Fibroblast of peridontal ligament (primary cell): ENCODE measurements around the gene OOEP.
"Not testable (repeated sequence)": the region's sequence is repeated elsewhere in the genome, so short reads cannot be mapped to it uniquely, and the experiment has no call there.

ENCODE experiments used
- DNase-seq: peaks from one replicate; pipeline ENCODE4 v3.0.0-alpha.2; 2010; ENCODE audit errors: extremely low read depth

OOEP gene

DNA sequence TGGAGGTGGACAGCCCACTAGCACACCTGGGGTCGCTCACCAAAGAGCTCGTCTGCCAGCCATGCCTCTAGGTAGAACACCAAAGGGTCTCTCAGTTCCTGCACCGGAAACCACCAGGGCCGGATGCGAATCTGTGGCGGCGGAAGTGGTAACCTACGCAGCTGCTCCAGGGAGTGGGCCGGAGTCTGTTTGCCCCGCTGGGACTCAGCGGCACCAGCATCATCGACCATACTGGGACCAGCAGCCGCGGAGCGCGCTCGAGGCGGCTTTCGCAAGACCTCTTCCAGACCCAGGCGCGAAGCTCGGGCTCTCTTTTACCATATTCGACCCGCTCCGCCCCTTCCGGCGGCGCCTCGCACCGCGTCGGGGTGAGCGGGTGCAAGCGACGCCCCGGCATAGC is at the start of gene OOEP:
TSS of gene OOEP (minus strand) at position 335 of the 400 bp plus-strand sequence. CDS start at position 230, 105 bp downstream.
- no peak for DNase-seq

DNA sequence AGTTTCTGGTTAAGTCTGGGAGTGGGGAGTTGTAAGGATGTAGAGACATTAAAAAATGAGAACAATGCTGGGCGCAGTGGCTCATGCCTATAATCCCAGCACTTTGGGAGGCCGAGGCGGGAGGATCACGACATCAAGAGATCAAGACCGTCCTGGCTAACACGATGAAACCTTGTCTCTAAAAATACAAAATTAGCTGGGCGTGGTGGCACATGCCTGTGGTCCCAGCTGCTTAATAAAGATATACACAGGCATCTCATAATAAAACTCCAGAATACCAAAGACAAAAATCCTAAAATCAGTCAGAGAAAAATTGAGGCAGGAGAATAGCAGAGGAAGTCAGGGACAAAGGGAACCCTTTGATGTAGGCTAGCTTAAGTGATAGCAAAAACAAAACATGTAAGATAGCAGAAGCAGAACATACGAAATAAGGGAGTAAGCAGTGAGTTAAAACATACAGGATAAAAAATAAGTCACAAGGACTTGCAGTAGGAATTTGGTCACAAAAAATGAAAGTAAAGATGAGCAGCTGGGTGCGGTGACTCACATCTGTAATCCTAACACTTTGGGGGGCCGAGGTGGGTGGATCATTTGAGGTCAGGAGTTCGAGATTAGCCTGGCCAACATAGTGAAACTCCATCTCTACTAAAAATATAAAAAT is 48.5 kb upstream of the OOEP start:
- peak; percentile 25 for DNase-seq

GRCh38 chr6:73413102-73413501 is 43.4 kb upstream of the OOEP start:
- DNase-seq, result no peak

DNA sequence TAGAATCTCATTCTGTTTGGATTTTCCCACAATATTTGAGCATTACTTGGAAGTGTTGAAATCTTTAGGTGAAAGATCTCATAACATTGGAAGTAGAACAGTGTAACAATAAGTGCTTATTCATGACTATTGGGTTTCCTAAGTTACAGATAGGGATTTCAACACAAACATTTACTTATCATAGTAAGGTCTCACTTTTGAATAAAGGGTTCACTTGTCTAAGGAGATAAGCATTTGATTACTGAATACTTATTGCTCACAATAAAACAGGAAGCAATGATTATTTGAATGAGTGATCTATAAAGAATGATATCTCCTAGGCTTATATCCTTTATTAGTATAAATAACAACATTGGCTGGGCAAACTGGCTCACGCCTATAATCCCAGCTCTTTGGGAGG is 39.7 kb upstream of the OOEP start:
- DNase-seq, result no peak

DNA sequence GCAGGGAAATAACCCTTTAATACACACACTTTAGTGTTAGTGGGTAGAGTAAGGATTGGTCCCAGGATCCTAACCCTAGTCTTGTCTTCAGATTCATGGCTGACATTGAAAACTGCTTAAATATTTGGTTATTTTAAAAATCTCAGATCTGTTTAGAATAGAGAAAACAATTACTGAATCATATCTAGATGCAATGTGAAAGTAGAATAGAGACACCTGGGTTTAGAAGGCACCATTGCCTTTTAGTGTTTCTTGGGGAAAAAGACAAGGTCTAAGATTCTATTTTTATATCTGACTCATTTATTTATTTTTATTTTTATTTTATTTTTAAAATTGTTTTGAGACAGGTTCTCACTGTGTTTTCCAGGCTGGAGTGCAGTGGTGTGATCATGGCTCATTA is 31.0 kb upstream of the OOEP start:
- no peak for DNase-seq

- DNase-seq, result no peak
Observed at GRCh38 chr6:73395875-73396274, 26.2 kb upstream of the OOEP start.

DNA sequence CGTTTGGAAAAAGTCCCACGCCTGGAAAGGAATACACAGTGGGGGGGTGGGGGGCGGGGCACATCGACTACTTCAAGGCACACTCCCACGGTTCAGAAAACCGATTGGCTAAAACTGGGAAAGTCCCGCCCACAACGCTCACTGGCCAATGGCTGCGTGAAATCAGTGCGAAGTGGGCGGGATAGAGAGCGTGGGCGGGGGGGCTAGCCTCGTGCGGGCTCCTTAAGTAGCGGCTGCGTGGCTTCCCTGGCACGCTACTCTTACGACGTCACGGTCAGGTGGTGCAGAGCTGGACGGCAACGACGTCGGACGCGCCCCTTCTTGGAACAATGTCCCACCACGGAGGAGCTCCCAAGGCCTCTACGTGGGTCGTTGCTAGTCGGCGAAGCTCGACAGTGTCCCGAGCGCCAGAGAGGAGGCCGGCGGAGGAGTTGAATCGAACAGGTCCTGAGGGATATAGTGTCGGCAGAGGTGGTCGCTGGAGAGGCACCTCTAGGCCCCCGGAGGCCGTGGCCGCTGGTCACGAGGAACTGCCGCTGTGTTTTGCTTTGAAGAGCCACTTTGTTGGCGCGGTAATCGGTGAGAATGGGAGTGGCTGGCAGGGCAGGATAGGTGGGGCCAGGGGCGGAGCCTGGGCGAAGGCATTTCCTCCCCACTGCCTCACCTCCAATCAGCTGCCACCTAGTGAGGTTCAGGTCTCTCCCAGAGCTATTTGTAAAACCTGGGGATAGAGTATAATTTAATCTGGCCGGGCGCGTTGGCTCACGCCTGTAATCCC is 25.1 kb upstream of the OOEP start, which contains the start of gene DDX43:
TSS of gene DDX43 (plus strand) at position 252 of the 778 bp plus-strand sequence. CDS start at position 330, 78 bp downstream.
- DNase-seq, result peak; percentile 44

DNA sequence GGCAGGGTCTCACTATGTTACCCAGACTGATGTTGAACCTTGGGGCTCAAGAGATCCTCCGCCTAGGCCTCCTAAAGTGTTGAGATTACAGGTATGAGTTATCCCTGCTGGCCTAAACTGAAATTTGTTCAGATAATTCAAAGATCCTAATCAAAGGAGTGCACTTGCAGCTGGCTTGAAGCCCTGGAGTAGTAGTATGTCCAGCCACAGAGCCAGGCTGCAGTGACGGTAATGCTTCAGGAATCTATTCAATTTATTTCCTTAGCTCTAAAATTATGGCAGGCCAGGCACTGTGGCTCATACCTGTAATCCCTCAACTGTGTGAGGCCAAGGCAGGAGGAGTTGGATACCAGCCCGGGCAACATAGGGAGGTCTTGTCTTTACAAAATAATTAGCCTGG is 23.6 kb upstream of the OOEP start:
- DNase-seq, result no peak

- DNase-seq, result not testable (repeated sequence)
Observed at GRCh38 chr6:73392188-73392587, 22.5 kb upstream of the OOEP start.

GRCh38 chr6:73391675-73392074 is 22.0 kb upstream of the OOEP start:
- DNase-seq, result no peak

GRCh38 chr6:73389854-73390253 is 20.2 kb upstream of the OOEP start:
- no peak for DNase-seq

DNA sequence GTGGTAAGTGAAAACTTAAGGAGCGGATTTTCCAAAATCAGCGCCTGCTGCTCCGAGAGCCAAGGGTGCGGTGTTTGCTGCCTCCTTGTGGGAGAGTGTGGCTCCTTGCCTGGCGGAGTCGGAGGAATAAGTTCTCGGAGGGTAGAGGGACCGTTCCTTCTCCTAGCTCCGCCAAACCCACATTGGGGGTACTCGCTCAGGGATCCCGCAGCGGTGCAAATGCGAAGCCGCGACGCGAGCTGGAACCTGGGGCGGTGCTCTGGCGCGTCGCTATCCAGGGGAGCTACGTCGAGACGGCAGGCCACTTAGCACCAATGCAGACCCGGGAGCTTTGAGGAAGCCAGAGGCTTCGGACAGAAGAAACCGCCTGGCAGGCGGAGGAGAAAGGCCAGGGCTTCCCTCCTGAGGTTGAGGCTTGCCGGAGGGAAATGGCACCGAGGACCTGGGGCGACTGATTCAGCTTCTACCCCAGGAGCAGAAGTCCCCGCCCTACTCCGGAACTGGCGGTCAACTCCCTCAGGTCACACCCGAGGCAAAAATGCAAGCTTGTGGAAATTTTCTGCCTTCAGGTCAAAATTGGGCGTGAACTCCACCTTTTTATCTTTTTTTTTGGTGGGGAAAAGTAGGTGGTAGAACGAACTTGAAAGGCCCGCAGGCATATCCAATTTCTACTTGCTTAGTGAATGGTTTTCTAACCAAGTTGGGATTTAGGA is 19.3 kb upstream of the OOEP start:
- DNase-seq, result peak; percentile 60

GRCh38 chr6:73388433-73388799 is 18.7 kb upstream of the OOEP start:
- DNase-seq, result no peak

GRCh38 chr6:73382462-73383113 is 12.9 kb upstream of the OOEP start:
- DNase-seq, result peak; percentile 10

DNA sequence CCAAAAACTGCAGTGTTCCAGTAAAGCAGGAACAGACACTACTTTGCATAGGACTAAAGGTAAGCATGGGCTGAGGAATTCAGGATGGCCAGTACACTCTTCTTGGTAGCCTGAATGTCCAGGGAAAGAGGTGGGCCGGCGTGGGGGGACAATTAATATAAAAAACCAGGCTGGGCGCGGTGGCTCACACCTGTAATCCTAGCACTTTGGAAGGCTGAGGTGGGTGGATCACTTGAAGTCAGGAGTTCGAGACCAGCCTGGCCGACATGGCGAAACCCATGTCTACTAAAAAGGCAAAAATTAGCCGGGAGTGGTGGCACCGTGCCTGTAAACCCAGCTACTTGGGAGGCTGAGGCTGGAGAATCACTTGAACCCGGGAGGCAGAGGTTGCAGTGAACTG is 11.8 kb upstream of the OOEP start:
- not testable (repeated sequence) for DNase-seq

DNA sequence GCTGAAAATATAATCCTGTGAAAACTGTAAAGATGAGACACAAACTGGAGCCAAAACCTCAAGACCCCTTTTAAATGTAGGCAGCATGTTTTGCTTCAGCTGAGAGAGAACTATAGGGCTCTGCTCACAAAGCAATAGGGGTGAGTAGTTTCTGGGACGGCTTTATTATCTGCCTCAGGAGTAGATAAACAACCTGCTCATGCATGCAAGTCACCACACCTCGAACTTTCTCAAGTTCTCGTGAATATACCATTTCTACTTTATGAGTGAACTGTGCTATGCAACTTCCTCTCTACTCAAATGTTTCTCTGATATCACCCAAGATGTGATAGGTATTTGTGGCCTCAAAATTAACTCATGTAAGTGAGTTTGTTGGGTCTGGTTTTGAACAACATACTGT is 7.5 kb upstream of the OOEP start:
- no peak for DNase-seq

- no peak for DNase-seq
Observed at GRCh38 chr6:73375216-73375615, 5.5 kb upstream of the OOEP start.

DNA sequence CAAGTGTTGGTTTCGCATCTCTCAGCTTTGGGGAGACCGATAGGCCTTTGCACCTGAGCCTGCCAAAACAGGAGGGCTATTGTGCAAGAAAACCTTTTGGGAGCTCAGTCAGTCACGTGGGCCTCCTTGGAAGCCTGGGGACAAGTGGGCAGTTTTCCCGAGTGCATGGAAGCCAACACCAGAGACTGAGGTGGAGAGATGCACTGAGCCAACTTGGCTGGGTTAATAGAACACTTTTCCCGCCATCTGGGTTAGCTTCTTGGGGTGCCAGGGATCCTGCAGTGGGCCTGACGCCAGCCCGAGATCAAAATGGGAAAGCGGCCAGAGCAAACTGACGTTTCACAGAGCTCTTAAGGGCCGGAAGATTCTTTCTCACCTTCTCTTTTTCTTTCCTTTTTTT is 2.8 kb upstream of the OOEP start:
- DNase-seq, result no peak

DNA sequence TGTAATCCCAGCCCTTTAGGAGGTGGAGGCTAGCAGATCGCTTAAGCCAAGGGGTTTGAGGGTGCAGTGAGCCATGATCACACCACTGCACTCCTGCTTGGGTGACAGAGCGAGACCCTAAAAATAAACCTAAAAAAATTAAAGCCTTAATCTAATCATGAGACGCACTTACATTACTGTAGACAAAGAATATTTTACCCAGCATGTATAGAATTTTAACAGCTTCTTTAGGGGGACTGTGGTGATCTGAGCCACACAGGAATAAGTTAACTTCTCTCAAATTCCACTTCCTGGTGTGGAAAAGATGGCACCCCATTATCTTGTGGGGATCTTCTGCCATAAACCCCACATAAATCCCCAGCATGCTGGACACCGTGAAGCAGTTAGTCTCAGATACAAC is 2.3 kb upstream of the OOEP start:
- DNase-seq, result no peak

GRCh38 chr6:73369157-73369556 is 540 bp downstream of the OOEP start:
- no peak for DNase-seq

- DNase-seq, result no peak
Observed at GRCh38 chr6:73368675-73369074, 1.0 kb downstream of the OOEP start.

DNA sequence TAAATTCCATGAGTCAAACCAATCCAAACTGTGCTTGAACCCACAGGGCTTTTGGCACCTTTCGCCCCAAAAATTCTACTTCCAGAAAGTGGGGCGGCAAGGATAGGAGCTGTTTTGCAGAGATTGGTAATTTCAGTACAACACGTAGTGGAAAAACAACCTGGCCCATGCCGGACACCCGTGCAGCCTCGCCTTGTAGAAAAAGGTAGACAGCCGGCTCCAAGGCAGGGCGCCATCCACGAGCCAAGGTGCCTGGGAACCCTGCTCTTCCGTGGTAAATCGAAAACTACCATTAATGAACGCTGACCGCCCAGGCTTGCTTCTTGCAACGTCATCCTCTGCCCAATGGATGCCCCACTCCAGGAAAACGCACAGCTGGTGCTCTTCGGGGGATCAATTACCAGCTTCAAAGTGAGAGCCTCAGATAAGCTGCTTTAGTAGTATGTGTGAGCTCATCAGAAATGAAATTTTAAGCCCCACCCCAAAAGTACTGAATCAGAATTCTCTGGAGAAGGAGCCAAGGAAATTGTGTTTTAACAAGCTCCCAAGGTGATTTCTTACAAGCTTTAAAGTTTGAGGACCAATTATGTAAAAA is 1.8 kb downstream of the OOEP start:
- DNase-seq, result no peak
